ENCODE measurements around the gene MTFP1. TPM values are rescaled to one million over a fixed set of nuclear protein-coding genes. Genes with fewer than 3 reads are reported as not detected.

Gene MTFP1
- total and polyA plus RNA-seq, 2 donors (not counting 1 experiment from before 2014, with no cell fraction given), result 11.8 to 18.4 TPM

DNA sequence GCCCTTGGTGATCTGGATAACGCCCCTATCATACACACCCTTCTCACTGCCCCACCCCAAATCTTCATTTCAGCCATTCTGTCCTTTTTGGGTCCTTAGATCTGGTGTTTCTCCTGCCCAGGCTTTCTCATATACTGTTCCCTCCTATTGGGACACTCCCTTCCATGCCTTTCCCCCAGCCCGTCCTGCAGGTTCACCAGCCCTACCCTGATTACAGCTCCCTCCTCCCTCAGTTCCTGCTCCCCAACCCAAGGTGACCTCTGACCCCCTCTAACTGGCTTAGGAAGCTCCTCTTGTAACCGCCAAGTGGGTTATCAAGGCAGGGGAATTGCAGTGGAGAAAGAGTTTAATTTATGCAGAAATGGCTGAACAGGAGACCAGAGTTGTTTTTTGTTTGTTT, 13.0 kb downstream of the MTFP1 start:
- intact Hi-C loops (cut with micrococcal nuclease), result no loop called here
- Histone ChIP-seq H3K9ac (ENCODE audit: low read length) (no peak overlapping the region), H3K79me2 (ENCODE audit: control insufficient read depth, insufficient read depth, low read length) (no peaks in the 10 kb centered on the region), H4K20me1 (ENCODE audit: control insufficient read depth, insufficient read depth, low read length, poor library complexity, severe bottlenecking) (no peaks in the 10 kb centered on the region), H3K27ac (ENCODE audit: low read length in 2 of 2) (no peak overlapping the region), H3K27me3 (replicated peaks in 1 of 4; ENCODE audit: control extremely low read depth in 1 of 4, control insufficient read depth in 3 of 4, insufficient read depth in 4 of 4, low read length in 3 of 4) (peaks cover 0 to 19% (median 1%) of the 10 kb centered on the region in 4 experiments), H3K4me2 (replicated peaks; ENCODE audit: low read depth, low read length, poor library complexity, severe bottlenecking) (no peak overlapping the region), H3K36me3 (replicated peaks in 1 of 2; ENCODE audit: control extremely low read depth in 1 of 2, control insufficient read depth in 1 of 2, extremely low read depth in 1 of 2, insufficient read depth in 2 of 2, low read length in 1 of 2) (no peaks in the 10 kb centered on the region), H2AFZ (ENCODE audit: insufficient read depth, low read depth, low read length, poor library complexity, severe bottlenecking) (no peak overlapping the region), H3K4me1 (ENCODE audit: control insufficient read depth in 2 of 2, insufficient read depth in 2 of 2, low read length in 2 of 2) (peaks cover 17 to 23% of the 10 kb centered on the region in 2 donors), H3K4me3 (ENCODE audit: control extremely low read depth in 1 of 5, extremely low read depth in 1 of 5, insufficient read depth in 1 of 5, low read depth in 2 of 5, low read length in 4 of 5) (no peak overlapping the region), H3K9me3 (ENCODE audit: control extremely low read depth in 1 of 3, control insufficient read depth in 2 of 3, insufficient read depth in 1 of 3, low read length in 2 of 3) (peaks cover 0 to 36% (median 16%) of the 10 kb centered on the region in 3 donors)
- ChIA-PET POLR2A (no interaction called here), CTCF (interaction anchor here (1.2 to 1.3 kb wide), 2 partner anchors 14 to 47 kb away, joined by 3 to 4 read pairs; no protein-coding TSS in a partner anchor)
- ATAC-seq (ENCODE audit: low read depth) (no peak), DNase-seq (no peak)
- 64% methylated on average over 3 of the region's 3 CpGs for WGBS (ENCODE audit: insufficient coverage)
- H3K27ac Mint-ChIP-seq, result no peak overlapping the region
- H3K4me3 Mint-ChIP-seq, result no peak overlapping the region
- H3K4me1 Mint-ChIP-seq, result peaks cover 24% of the 10 kb centered on the region
- peaks cover 29% of the 10 kb centered on the region for H3K27me3 Mint-ChIP-seq
- peaks cover 15% of the 10 kb centered on the region for H3K9me3 Mint-ChIP-seq (ENCODE audit: insufficient read depth)
- TF ChIP-seq EZH2 (IDR thresholded peaks at IDR 0.05; ENCODE audit: borderline replicate concordance, insufficient read depth, low read depth, low read length, poor library complexity, severe bottlenecking), result no peak
- TF ChIP-seq, protein P1, sequence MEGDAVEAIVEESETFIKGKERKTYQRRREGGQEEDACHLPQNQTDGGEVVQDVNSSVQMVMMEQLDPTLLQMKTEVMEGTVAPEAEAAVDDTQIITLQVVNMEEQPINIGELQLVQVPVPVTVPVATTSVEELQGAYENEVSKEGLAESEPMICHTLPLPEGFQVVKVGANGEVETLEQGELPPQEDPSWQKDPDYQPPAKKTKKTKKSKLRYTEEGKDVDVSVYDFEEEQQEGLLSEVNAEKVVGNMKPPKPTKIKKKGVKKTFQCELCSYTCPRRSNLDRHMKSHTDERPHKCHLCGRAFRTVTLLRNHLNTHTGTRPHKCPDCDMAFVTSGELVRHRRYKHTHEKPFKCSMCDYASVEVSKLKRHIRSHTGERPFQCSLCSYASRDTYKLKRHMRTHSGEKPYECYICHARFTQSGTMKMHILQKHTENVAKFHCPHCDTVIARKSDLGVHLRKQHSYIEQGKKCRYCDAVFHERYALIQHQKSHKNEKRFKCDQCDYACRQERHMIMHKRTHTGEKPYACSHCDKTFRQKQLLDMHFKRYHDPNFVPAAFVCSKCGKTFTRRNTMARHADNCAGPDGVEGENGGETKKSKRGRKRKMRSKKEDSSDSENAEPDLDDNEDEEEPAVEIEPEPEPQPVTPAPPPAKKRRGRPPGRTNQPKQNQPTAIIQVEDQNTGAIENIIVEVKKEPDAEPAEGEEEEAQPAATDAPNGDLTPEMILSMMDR (IDR thresholded peaks at IDR 0.05), result no peak

DNA sequence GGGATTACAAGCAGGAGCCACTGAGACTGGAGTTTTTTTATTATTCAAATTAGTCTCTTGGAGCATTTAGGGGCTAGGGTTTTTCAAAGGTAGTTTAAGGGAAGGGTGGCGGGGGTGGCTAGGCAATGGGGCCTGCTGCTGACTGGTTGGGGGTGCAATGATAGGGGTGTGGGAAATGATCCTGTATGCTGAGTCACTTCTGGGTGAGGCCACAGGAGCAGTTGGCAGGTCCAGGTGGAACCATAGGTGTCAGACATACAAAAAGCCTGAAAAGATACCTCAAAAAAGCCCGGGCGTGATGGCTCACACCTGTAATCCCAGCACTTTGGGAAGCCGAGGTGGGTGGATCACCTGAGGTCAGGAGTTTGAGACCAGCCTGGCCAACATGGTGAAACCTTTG, 13.7 kb downstream of the MTFP1 start:
- no peak for DNase-seq
- H3K9me3 ChIP-seq (ENCODE audit: control extremely low read depth in 1 of 3, control insufficient read depth in 2 of 3, insufficient read depth in 1 of 3, low read length in 2 of 3), result peaks cover 0 to 36% (median 16%) of the 10 kb centered on the region in 3 donors
- no peak overlapping the region for H3K4me2 ChIP-seq (replicated peaks; ENCODE audit: low read depth, low read length, poor library complexity, severe bottlenecking)
- H3K36me3 ChIP-seq (replicated peaks in 1 of 2; ENCODE audit: control extremely low read depth in 1 of 2, control insufficient read depth in 1 of 2, extremely low read depth in 1 of 2, insufficient read depth in 2 of 2, low read length in 1 of 2), result no peaks in the 10 kb centered on the region
- H3K9ac ChIP-seq (ENCODE audit: low read length), result no peak overlapping the region
- peaks cover 0 to 22% (median 1%) of the 10 kb centered on the region in 4 experiments for H3K27me3 ChIP-seq (replicated peaks in 1 of 4; ENCODE audit: control extremely low read depth in 1 of 4, control insufficient read depth in 3 of 4, insufficient read depth in 4 of 4, low read length in 3 of 4)
- ChIA-PET CTCF (interaction anchor here (0.6 to 1.3 kb wide), 2 partner anchors 15 to 18 kb away, joined by 3 to 4 read pairs; no protein-coding TSS in a partner anchor), POLR2A (interaction anchor here (0.6 kb wide), 1 partner anchor 9 kb away, joined by 3 read pairs; no protein-coding TSS in a partner anchor)
- no peak overlapping the region for H2AFZ ChIP-seq (ENCODE audit: insufficient read depth, low read depth, low read length, poor library complexity, severe bottlenecking)
- Mint-ChIP-seq H3K27me3 (peaks cover 33% of the 10 kb centered on the region), H3K27ac (no peak overlapping the region), H3K4me3 (no peak overlapping the region), H3K4me1 (peaks cover 24% of the 10 kb centered on the region), H3K9me3 (ENCODE audit: insufficient read depth) (peaks cover 15% of the 10 kb centered on the region)
- H3K27ac ChIP-seq (ENCODE audit: low read length in 2 of 2), result no peak overlapping the region
- no peak for TF ChIP-seq EZH2 (IDR thresholded peaks at IDR 0.05; ENCODE audit: borderline replicate concordance, insufficient read depth, low read depth, low read length, poor library complexity, severe bottlenecking)
- TF ChIP-seq, protein P1 (IDR thresholded peaks at IDR 0.05), result no peak
- H4K20me1 ChIP-seq (ENCODE audit: control insufficient read depth, insufficient read depth, low read length, poor library complexity, severe bottlenecking), result no peaks in the 10 kb centered on the region
- WGBS (ENCODE audit: insufficient coverage), result 92% methylated on average over 4 of the region's 4 CpGs
- peaks cover 17 to 23% of the 10 kb centered on the region in 2 donors for H3K4me1 ChIP-seq (ENCODE audit: control insufficient read depth in 2 of 2, insufficient read depth in 2 of 2, low read length in 2 of 2)
- H3K79me2 ChIP-seq (ENCODE audit: control insufficient read depth, insufficient read depth, low read length), result no peaks in the 10 kb centered on the region
- no peak for ATAC-seq (ENCODE audit: low read depth)
- intact Hi-C loops (cut with micrococcal nuclease), result no loop called here
- no peak overlapping the region for H3K4me3 ChIP-seq (ENCODE audit: control extremely low read depth in 1 of 5, extremely low read depth in 1 of 5, insufficient read depth in 1 of 5, low read depth in 2 of 5, low read length in 4 of 5)

Data from B cell (primary cell).